Measurements from ENCODE around the gene CLN3. TPM values are rescaled to one million over a fixed set of nuclear protein-coding genes. Genes with fewer than 3 reads are reported as not detected.

Gene CLN3
- total and polyA plus RNA-seq, 9 of the 15 experiments (the other 6 are each of a cell fraction or from before 2014, with no cell fraction given): 2.5 to 27.1 (median 11.6) TPM

GRCh38 chr16:28538733-28539596, 47.1 kb upstream of the CLN3 start, which contains the start of gene NUPR1 (continued):
- 0 out of 2 replicates have a peak, but pooled peaks have one; percentile 78 for TF ChIP-seq ZNF449 (CRISPR knock-in tag; IDR thresholded peaks at IDR 0.05)
- TF ChIP-seq ZBTB5 (IDR thresholded peaks at IDR 0.05): no peak
- no peak for TF ChIP-seq RAD21 (CRISPR knock-in tag; conservative IDR thresholded peaks at IDR 0.05 in 1 of 2, IDR thresholded peaks at IDR 0.05 in 1 of 2)
- no peak for TF ChIP-seq CCNT2 (IDR thresholded peaks at IDR 0.05; ENCODE audit: borderline replicate concordance, extremely low read depth, insufficient read length, low read depth, low read length)
- TF ChIP-seq POLR2A (conservative IDR thresholded peaks at IDR 0.05): no peak
- TF ChIP-seq ZBTB49 (CRISPR knock-in tag; IDR thresholded peaks at IDR 0.05; ENCODE audit: borderline replicate concordance): no peak
- TF ChIP-seq ILK (tag; IDR thresholded peaks at IDR 0.05; ENCODE audit: borderline replicate concordance, low read depth): no peak
- no peak for TF ChIP-seq RBM34 (IDR thresholded peaks at IDR 0.05; ENCODE audit: borderline replicate concordance, insufficient read depth, low read length)
- no peak for TF ChIP-seq ZNF408 (CRISPR knock-in tag; IDR thresholded peaks at IDR 0.05; ENCODE audit: low read depth)
- TF ChIP-seq TAF7 (tag; IDR thresholded peaks at IDR 0.05): peak; percentile 68
- no peak for TF ChIP-seq NR2C2 (CRISPR knock-in tag; IDR thresholded peaks at IDR 0.05)
- TF ChIP-seq NR2C2 (tag; IDR thresholded peaks at IDR 0.05): peak; percentile 49; the same call in 1 of the 2 replicates
- no peak for TF ChIP-seq ZNF282 (CRISPR knock-in tag; IDR thresholded peaks at IDR 0.05)
- no peak for TF ChIP-seq ZNF740 (CRISPR knock-in tag; IDR thresholded peaks at IDR 0.05)
- peak in 1 of 2 experiments; percentile 86; a peak in 2 of 4 replicates for TF ChIP-seq ZNF740 (tag; IDR thresholded peaks at IDR 0.05)
- no peak for TF ChIP-seq ZBED1 (IDR thresholded peaks at IDR 0.05)
- TF ChIP-seq ATF1 (CRISPR knock-in tag; IDR thresholded peaks at IDR 0.05): no peak
- TF ChIP-seq ATF1 (tag; IDR thresholded peaks at IDR 0.05): no peak
- peak; percentile 83 for TF ChIP-seq ATF3 (IDR thresholded peaks at IDR 0.05)
- no peak for TF ChIP-seq ATF3 (CRISPR knock-in tag; conservative IDR thresholded peaks at IDR 0.05)
